ENCODE data around the gene OR2T8. TPM values are rescaled to one million over a fixed set of nuclear protein-coding genes. Genes with fewer than 3 reads are reported as not detected.

The OR2T8 gene
- total and polyA plus RNA-seq, 10 of the 15 experiments (the other 5 are each of a cell fraction or from before 2014, with no cell fraction given) = not detected

- no peak for TF ChIP-seq ZNF687 (IDR thresholded peaks at IDR 0.05)
- TF ChIP-seq STAT1 (conservative IDR thresholded peaks at IDR 0.05) = no peak
- TF ChIP-seq FOXM1 (IDR thresholded peaks at IDR 0.05; ENCODE audit: low read depth, low read length) = no peak
- no peak for TF ChIP-seq ZBED1 (IDR thresholded peaks at IDR 0.05; ENCODE audit: borderline replicate concordance)
- no peak for TF ChIP-seq YY1 (IDR thresholded peaks at IDR 0.05; ENCODE audit: low read depth, low read length)
These were observed 6.3 kb upstream of the OR2T8 start (continued) for GRCh38 chr1:247913786-247914185.

- TF ChIP-seq SIX5 (IDR thresholded peaks at IDR 0.05; ENCODE audit: low read depth, low read length, severe bottlenecking) (no peak), CREM (IDR thresholded peaks at IDR 0.05; ENCODE audit: low read depth) (no peak), JUND (IDR thresholded peaks at IDR 0.05; ENCODE audit: low read depth, low read length) (no peak)
- no peak for DNase-seq (ENCODE audit: low read depth, low spot score)
- WGBS (ENCODE audit: insufficient coverage, insufficient replicate concordance, low lambda C conversion rate, missing lambda C conversion rate) = 37% methylated on average over 4 of the region's 4 CpGs
- H3K4me3 ChIP-seq = no peak overlapping the region
- H3K9ac ChIP-seq (ENCODE audit: control insufficient read depth, insufficient read depth, low read length) = no peak overlapping the region
- FAIRE-seq = no peak
- ChIA-PET RAD21 (ENCODE audit: unreplicated experiment) (no interaction called here), SMC1A (ENCODE audit: uncharacterized antibody, unreplicated experiment) (interaction anchor here (1.1 kb wide), 1 partner anchor 9 kb away, joined by 3 read pairs; no protein-coding TSS in a partner anchor), POLR2A (no interaction called here), CTCF (no interaction called here)
- ATAC-seq = no peak
- in situ Hi-C loops (cut with MboI) = no loop called here
- no peak overlapping the region for H2AFZ ChIP-seq (ENCODE audit: control insufficient read depth, low read depth, low read length)
- H3K4me2 ChIP-seq (ENCODE audit: control insufficient read depth, insufficient read depth) = no peak overlapping the region
- H3K27ac ChIP-seq (ENCODE audit: control insufficient read depth, insufficient read depth) = no peak overlapping the region
- no peaks in the 10 kb centered on the region for H3K79me2 ChIP-seq (ENCODE audit: control insufficient read depth, insufficient read depth, low read length)
- no peaks in the 10 kb centered on the region for H3K36me3 ChIP-seq (ENCODE audit: control insufficient read depth in 2 of 2, insufficient read depth in 2 of 2, low read length in 1 of 2)
- no peaks in the 10 kb centered on the region for H4K20me1 ChIP-seq (ENCODE audit: control insufficient read depth, insufficient read depth)
- no peaks in the 10 kb centered on the region for H3K4me1 ChIP-seq (ENCODE audit: control insufficient read depth, insufficient read depth, low read length)
- BruUV-seq (replicated peaks) = no TSS peak
- H3K9me3 ChIP-seq (replicated peaks; ENCODE audit: control insufficient read depth, insufficient read depth, low read length) = no peaks in the 10 kb centered on the region
- H3K27me3 ChIP-seq (replicated peaks in 1 of 2; ENCODE audit: control insufficient read depth in 2 of 2, insufficient read depth in 2 of 2, low read length in 1 of 2) = no peaks in the 10 kb centered on the region
- intact Hi-C loops (cut with micrococcal nuclease; ENCODE audit: unreplicated experiment) = no loop called here
These were observed 5.0 kb upstream of the OR2T8 start for GRCh38 chr1:247914941-247915662.
